ENCODE measurements around the gene BEND6.

Gene BEND6

DNA sequence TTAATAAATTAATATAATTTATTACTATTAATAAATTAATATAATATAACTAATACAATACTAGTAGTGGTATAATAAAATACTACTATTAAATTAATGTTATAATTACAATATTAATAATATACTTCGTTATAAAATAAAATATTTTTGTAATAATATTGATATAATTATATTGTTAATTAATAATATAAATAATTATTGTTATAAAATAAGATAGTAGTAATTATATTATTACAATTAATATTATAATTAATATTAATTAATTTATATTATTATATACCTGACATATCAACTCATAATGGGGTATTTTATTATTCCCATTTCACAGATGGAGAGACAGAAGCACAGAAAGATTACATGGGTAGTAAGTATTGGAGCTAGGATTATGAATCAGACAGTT is 8.9 kb downstream of the BEND6 start:
- no peaks in the 10 kb centered on the region for H3F3A ChIP-seq (ENCODE audit: control insufficient read depth, insufficient read depth)
- no peaks in the 10 kb centered on the region for H3K36me3 ChIP-seq (ENCODE audit: control insufficient read depth, low read length)
- H3K4me1 ChIP-seq (ENCODE audit: control insufficient read depth, low read length), result no peaks in the 10 kb centered on the region
- H3K9me2 ChIP-seq (replicated peaks; ENCODE audit: control insufficient read depth, low read length), result no peaks in the 10 kb centered on the region
- H3K9me3 ChIP-seq (ENCODE audit: control insufficient read depth, insufficient read depth, low read length), result no peaks in the 10 kb centered on the region
- no peaks in the 10 kb centered on the region for H4K20me1 ChIP-seq (ENCODE audit: control insufficient read depth, insufficient read depth, low read depth, low read length)
- TF ChIP-seq EZH2phosphoT487 (IDR thresholded peaks at IDR 0.05; ENCODE audit: borderline replicate concordance, low read length), result no peak
- TF ChIP-seq, protein P1, sequence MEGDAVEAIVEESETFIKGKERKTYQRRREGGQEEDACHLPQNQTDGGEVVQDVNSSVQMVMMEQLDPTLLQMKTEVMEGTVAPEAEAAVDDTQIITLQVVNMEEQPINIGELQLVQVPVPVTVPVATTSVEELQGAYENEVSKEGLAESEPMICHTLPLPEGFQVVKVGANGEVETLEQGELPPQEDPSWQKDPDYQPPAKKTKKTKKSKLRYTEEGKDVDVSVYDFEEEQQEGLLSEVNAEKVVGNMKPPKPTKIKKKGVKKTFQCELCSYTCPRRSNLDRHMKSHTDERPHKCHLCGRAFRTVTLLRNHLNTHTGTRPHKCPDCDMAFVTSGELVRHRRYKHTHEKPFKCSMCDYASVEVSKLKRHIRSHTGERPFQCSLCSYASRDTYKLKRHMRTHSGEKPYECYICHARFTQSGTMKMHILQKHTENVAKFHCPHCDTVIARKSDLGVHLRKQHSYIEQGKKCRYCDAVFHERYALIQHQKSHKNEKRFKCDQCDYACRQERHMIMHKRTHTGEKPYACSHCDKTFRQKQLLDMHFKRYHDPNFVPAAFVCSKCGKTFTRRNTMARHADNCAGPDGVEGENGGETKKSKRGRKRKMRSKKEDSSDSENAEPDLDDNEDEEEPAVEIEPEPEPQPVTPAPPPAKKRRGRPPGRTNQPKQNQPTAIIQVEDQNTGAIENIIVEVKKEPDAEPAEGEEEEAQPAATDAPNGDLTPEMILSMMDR (IDR thresholded peaks at IDR 0.05; ENCODE audit: low read depth, low read length, poor library complexity, severe bottlenecking), result no peak
- H3K4me3 ChIP-seq (ENCODE audit: low read length), result no peak overlapping the region
- no peak overlapping the region for H3K4me2 ChIP-seq (ENCODE audit: low read length)
- H3K79me2 ChIP-seq (ENCODE audit: control insufficient read depth, low read length), result no peaks in the 10 kb centered on the region
- peaks cover 9% of the 10 kb centered on the region for H3K27me3 ChIP-seq (ENCODE audit: control insufficient read depth, low read length)
- no peak overlapping the region for H3K27ac ChIP-seq (ENCODE audit: low read depth, low read length)

DNA sequence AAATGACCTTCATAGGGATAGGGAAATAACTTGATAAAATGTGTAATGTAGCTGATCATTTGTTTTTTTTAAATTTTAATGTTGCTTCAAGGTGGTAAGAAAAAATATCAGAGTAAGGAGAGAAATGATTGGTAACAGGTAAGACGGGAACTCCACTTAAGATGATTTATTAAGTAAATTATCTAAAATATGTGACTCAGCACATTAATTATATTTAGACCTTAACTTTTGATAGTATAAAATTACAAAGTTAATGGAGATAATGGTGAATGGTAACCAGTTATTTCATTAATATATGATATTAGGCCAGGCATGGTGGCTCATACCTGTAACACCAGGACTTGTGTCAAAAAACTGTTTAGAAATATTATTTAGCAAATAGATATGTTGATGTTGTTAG is 10.2 kb downstream of the BEND6 start:
- TF ChIP-seq, protein P1 (IDR thresholded peaks at IDR 0.05; ENCODE audit: low read depth, low read length, poor library complexity, severe bottlenecking), result no peak
- TF ChIP-seq EZH2phosphoT487 (IDR thresholded peaks at IDR 0.05; ENCODE audit: borderline replicate concordance, low read length), result no peak
- Histone ChIP-seq H3K79me2 (ENCODE audit: control insufficient read depth, low read length) (no peaks in the 10 kb centered on the region), H3K4me1 (ENCODE audit: control insufficient read depth, low read length) (no peaks in the 10 kb centered on the region), H3K4me3 (ENCODE audit: low read length) (no peak overlapping the region), H4K20me1 (ENCODE audit: control insufficient read depth, insufficient read depth, low read depth, low read length) (no peaks in the 10 kb centered on the region), H3K27me3 (ENCODE audit: control insufficient read depth, low read length) (peaks cover 3% of the 10 kb centered on the region; the same call in 1 of the 2 replicates), H3F3A (ENCODE audit: control insufficient read depth, insufficient read depth) (no peaks in the 10 kb centered on the region), H3K4me2 (ENCODE audit: low read length) (no peak overlapping the region), H3K9me3 (ENCODE audit: control insufficient read depth, insufficient read depth, low read length) (no peaks in the 10 kb centered on the region), H3K36me3 (ENCODE audit: control insufficient read depth, low read length) (no peaks in the 10 kb centered on the region), H3K9me2 (replicated peaks; ENCODE audit: control insufficient read depth, low read length) (no peaks in the 10 kb centered on the region), H3K27ac (ENCODE audit: low read depth, low read length) (no peak overlapping the region)

DNA sequence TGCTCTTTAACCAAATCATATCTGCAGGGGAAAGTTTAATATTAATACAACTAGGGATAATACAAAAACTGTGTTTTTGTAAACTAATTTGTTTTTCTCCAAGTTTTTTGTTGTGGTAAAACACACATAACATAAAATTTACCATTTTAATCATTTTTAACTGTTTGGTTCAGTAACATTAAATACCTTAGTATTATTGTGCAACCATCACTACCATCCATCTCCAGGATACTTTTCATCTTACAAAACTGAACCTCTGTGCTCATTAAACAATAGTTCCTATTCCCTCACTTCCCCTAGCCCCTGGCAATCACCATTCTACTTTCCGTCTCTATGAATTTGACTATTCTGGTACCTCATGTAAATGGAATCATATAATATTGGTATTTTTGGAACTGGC is 15.9 kb downstream of the BEND6 start:
- no peaks in the 10 kb centered on the region for H3K79me2 ChIP-seq (ENCODE audit: control insufficient read depth, low read length)
- H3K4me1 ChIP-seq (ENCODE audit: control insufficient read depth, low read length), result no peaks in the 10 kb centered on the region
- no peak overlapping the region for H3K27ac ChIP-seq (ENCODE audit: low read depth, low read length)
- no peaks in the 10 kb centered on the region for H3F3A ChIP-seq (ENCODE audit: control insufficient read depth, insufficient read depth)
- H3K9me3 ChIP-seq (ENCODE audit: control insufficient read depth, insufficient read depth, low read length), result no peaks in the 10 kb centered on the region
- 0 out of 2 replicates have a peak, but pooled peaks cover 3% of the 10 kb centered on the region for H3K27me3 ChIP-seq (ENCODE audit: control insufficient read depth, low read length)
- H3K9me2 ChIP-seq (replicated peaks; ENCODE audit: control insufficient read depth, low read length), result no peaks in the 10 kb centered on the region
- H3K4me2 ChIP-seq (ENCODE audit: low read length), result no peak overlapping the region
- H3K36me3 ChIP-seq (ENCODE audit: control insufficient read depth, low read length), result no peaks in the 10 kb centered on the region
- no peak overlapping the region for H3K4me3 ChIP-seq (ENCODE audit: low read length)
- TF ChIP-seq, protein P1 (IDR thresholded peaks at IDR 0.05; ENCODE audit: low read depth, low read length, poor library complexity, severe bottlenecking), result no peak
- no peak for TF ChIP-seq EZH2phosphoT487 (IDR thresholded peaks at IDR 0.05; ENCODE audit: borderline replicate concordance, low read length)
- no peaks in the 10 kb centered on the region for H4K20me1 ChIP-seq (ENCODE audit: control insufficient read depth, insufficient read depth, low read depth, low read length)

Measured in DOHH2 (cell line).